Measurements from ENCODE around the gene NAGLU.

GRCh38 chr17:42498828-42499227, 37.2 kb upstream of the NAGLU start:
- TF ChIP-seq POLR2AphosphoS5 (IDR thresholded peaks at IDR 0.05; ENCODE audit: low read depth, low read length), result no peak
- no peak for TF ChIP-seq POLR2A (IDR thresholded peaks at IDR 0.05; ENCODE audit: low read depth, low read length)
